Ovary (tissue), 9 donors: ENCODE data around the gene PCNT. TPM values are rescaled to one million over a fixed set of nuclear protein-coding genes. Genes with fewer than 3 reads are reported as not detected.

ENCODE experiments used
- DNase-seq, 5 donors: peaks; one replicate each; pipeline ENCODE4 v3.0.0-alpha.2; 2019 to 2020
- H3K27ac ChIP-seq, 2 donors: fragments of 200-600 bp; one replicate each; pipeline versions ENCODE4 v1.5.1 to v1.8.0; 2019 to 2022
- H3K27me3 ChIP-seq: fragments of 200-600 bp; one replicate; pipeline ENCODE4 v1.8.0; 2022
- H3K36me3 ChIP-seq: fragments of 200-600 bp; sonication (generic); one replicate; pipeline ENCODE4 v1.5.1; 2019
- H3K4me1 ChIP-seq: one replicate; pipeline ENCODE4 v1.8.1; 2013; ENCODE audit warnings: mild to moderate bottlenecking, moderate library complexity; ENCODE audit not compliant: insufficient read depth
- H3K4me3 ChIP-seq: fragments of 200-600 bp; sonication (generic); one replicate; pipeline ENCODE4 v1.5.1; 2017
- H3K9me3 ChIP-seq, 2 donors: fragments of 200-600 bp in 1 of 2; sonication (generic) in 1 of 2; one replicate each; pipeline versions ENCODE4 v1.5.1 to v1.8.1; 2013 to 2019; ENCODE audit warnings: mild to moderate bottlenecking in 1 of 2, moderate library complexity in 1 of 2
- CTCF ChIP-seq, 3 donors: fragments of 450-650 bp in 2 of 3; fragments of 200-600 bp in 1 of 3; IDR thresholded peaks; one replicate each; pipeline versions ENCODE4 v1.5.1 to v1.8.0; 2016 to 2022; ENCODE audit warnings: antibody characterized with exemption in 3 of 3, mild to moderate bottlenecking in 1 of 3
- EP300 ChIP-seq: sonication (generic); formaldehyde crosslinking; IDR thresholded peaks from one replicate; pipeline ENCODE4 v1.6.1; 2017; ENCODE audit warnings: antibody characterized with exemption
- POLR2A ChIP-seq: fragments of 450-650 bp; IDR thresholded peaks from one replicate; pipeline ENCODE4 v1.6.1; 2017; ENCODE audit warnings: antibody characterized with exemption, mild to moderate bottlenecking, moderate library complexity
- WGBS, 3 donors: extraction: QIAGEN DNeasy Blood & Tissue Kit in 1 of 3; methylation state at CpG; one replicate each; pipeline versions ENCODE4 v1.1.5 to v1.1.7; 2013 to 2017; 5-methylcytosine and 5-hydroxymethylcytosine counted together
- intact Hi-C, 4 donors: fragments of 100-400 bp; cut with DNase I; formaldehyde crosslinking; loops; one replicate each; pipeline versions ENCODE4 v1.11.0 to v1.15.1; 2022 to 2023
- polyA plus RNA-seq, 2 donors: library from polyadenylated mRNA; stranded (reverse); fragments of 200-250 nt in 1 of 2; fragments of 350-450 nt in 1 of 2; fragmentation: Illumina TruSeq in 1 of 2; extraction: RNeasy Lipid Tissue Mini Kit (QIAGEN cat#74804) in 1 of 2; gene quantifications; one replicate each; pipeline ENCODE4 v1.2.3, GENCODE V29; 2013 to 2014
- total RNA-seq, 7 donors: library from RNA; depleted of rRNA in 2 of 7; stranded (reverse); fragments of >200 nt in 2 of 7; fragmentation: NEBNext Ultra II Directional in 3 of 7; extraction: Animal tissue kit (Norgen Biotek cat#: 25700) in 3 of 7; gene quantifications; one replicate each; pipeline versions ENCODE4 v1.1.0 to v1.2.4, GENCODE V29; 2016 to 2023
- donor health status: DM: no; HTN: no; CAD: no; lungs with moderate emphysema.
- donor health status: DM: no; HTN: no; CAD: no.
- donor health status: Bipolar disorder and iron deficiency.
- donor health status: DM: yes; HTN: yes; CAD: no.
- donor health status: DM: no; HTN: no; CAD: no.
- donor health status: DM: yes; HTN: yes; CAD: no.

Gene PCNT
- total and polyA plus RNA-seq, 9 donors = 11.1 to 28.2 (median 18.6) TPM

GRCh38 chr21:46452710-46453109 lies 128.8 kb downstream of the PCNT start:
- H3K27ac ChIP-seq = no peak overlapping the region
- H3K9me3 ChIP-seq = no peaks in the 10 kb centered on the region
- intact Hi-C loops = no loop called here
- no peaks in the 10 kb centered on the region for H3K36me3 ChIP-seq
- WGBS, 3 donors = 87 to 98% (median 94%) methylated on average over 5 of the region's 5 CpGs
- H3K4me3 ChIP-seq = no peak overlapping the region
- H3K4me1 ChIP-seq = peaks cover 11% of the 10 kb centered on the region
- DNase-seq = no peak
- no peak for TF ChIP-seq CTCF (IDR thresholded peaks at IDR 0.05)
- no peak for TF ChIP-seq EP300
- TF ChIP-seq POLR2A = no peak
- H3K27me3 ChIP-seq = no peaks in the 10 kb centered on the region

- H3K4me3 ChIP-seq = no peak overlapping the region
- no peak overlapping the region for H3K27ac ChIP-seq
- H3K9me3 ChIP-seq = no peaks in the 10 kb centered on the region
- no peaks in the 10 kb centered on the region for H3K27me3 ChIP-seq
- TF ChIP-seq CTCF (IDR thresholded peaks at IDR 0.05) (no peak), EP300 (no peak), POLR2A (no peak)
- peaks cover 11% of the 10 kb centered on the region for H3K4me1 ChIP-seq
- intact Hi-C loops = no loop called here
- H3K36me3 ChIP-seq = no peaks in the 10 kb centered on the region
- no peak for DNase-seq
- 51 to 57% (median 51%) methylated on average over 3 of the region's 3 CpGs for WGBS, 3 donors
These were observed 130.2 kb downstream of the PCNT start for GRCh38 chr21:46454142-46454541.

- no peaks in the 10 kb centered on the region for H3K36me3 ChIP-seq
- no peak overlapping the region for H3K27ac ChIP-seq
- H3K4me1 ChIP-seq = peaks cover 11% of the 10 kb centered on the region
- H3K9me3 ChIP-seq = no peaks in the 10 kb centered on the region
- DNase-seq = no peak
- H3K27me3 ChIP-seq = no peaks in the 10 kb centered on the region
- 69 to 74% (median 72%) methylated on average over 4 of the region's 4 CpGs for WGBS, 3 donors
- H3K4me3 ChIP-seq = no peak overlapping the region
- TF ChIP-seq CTCF (IDR thresholded peaks at IDR 0.05) (no peak), POLR2A (no peak), EP300 (no peak)
- intact Hi-C loops = no loop called here
These were observed 130.9 kb downstream of the PCNT start for GRCh38 chr21:46454634-46455390.

GRCh38 chr21:46455575-46456385 lies 131.8 kb downstream of the PCNT start:
- no peak for TF ChIP-seq POLR2A
- H3K9me3 ChIP-seq = no peaks in the 10 kb centered on the region
- no peak overlapping the region for H3K27ac ChIP-seq
- H3K4me1 ChIP-seq = peaks cover 11% of the 10 kb centered on the region
- intact Hi-C loops = no loop called here
- H3K36me3 ChIP-seq = no peaks in the 10 kb centered on the region
- 54 to 57% (median 57%) methylated on average over 10 of the region's 10 CpGs for WGBS, 3 donors
- H3K27me3 ChIP-seq = no peaks in the 10 kb centered on the region
- DNase-seq = no peak
- no peak overlapping the region for H3K4me3 ChIP-seq

GRCh38 chr21:46456750-46457149 lies 132.8 kb downstream of the PCNT start:
- H3K9me3 ChIP-seq = no peaks in the 10 kb centered on the region
- no peak for DNase-seq
- peaks cover 9% of the 10 kb centered on the region for H3K4me1 ChIP-seq
- WGBS, 3 donors = 88 to 93% (median 89%) methylated on average over 4 of the region's 4 CpGs
- H3K27me3 ChIP-seq = no peaks in the 10 kb centered on the region
- no peak overlapping the region for H3K27ac ChIP-seq
- H3K4me3 ChIP-seq = no peak overlapping the region
- TF ChIP-seq POLR2A (no peak), CTCF (IDR thresholded peaks at IDR 0.05) (no peak), EP300 (no peak)
- intact Hi-C loops = no loop called here
- H3K36me3 ChIP-seq = no peaks in the 10 kb centered on the region
